ENCODE data around the gene FCGR3A.

Gene FCGR3A

DNA sequence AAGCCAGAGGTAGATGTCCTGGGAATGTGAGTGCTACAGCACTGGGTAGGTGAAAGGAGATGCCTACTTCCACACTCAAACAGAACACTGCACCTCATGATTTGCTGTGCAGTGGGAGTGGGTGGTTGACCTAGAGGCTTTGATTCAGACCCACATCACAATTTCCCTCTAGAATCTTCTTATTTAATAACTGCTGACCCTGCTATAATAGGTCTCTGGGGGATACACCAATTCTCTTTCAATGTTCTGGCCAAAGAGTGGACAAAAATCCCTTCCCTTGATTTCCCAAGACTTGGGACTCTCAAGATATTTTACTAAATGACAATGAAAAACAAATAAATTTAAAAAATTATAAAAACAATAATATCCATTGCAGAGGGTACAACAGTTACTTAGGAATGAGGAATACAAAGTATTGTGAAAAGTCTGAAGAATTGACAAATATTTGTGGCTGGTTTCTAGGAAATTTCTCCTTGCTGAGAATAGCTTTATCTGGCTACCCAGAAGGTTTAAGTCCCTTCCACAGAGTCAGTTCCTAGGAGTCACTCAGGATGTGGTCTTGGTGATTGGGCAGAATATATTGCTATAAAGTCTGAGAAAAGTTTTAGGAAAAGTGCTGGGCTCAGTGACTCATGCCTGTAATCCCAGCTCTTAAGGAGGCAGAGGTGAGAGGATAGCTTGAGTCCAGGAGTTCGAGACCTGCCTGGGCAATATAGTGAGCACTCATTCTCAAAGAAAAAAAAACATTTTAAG is 46.8 kb downstream of the FCGR3A start:
- Mint-ChIP-seq H3K27ac (no peak overlapping the region), H3K4me3 (no peak overlapping the region), H3K9me3 (no peaks in the 10 kb centered on the region), H3K4me1 (ENCODE audit: low read depth) (peaks cover 10% of the 10 kb centered on the region), H3K36me3 (ENCODE audit: low read depth) (no peaks in the 10 kb centered on the region), H3K27me3 (ENCODE audit: low read depth) (peaks cover 59% of the 10 kb centered on the region)

- no peak overlapping the region for H3K27ac Mint-ChIP-seq
- no peak overlapping the region for H3K4me3 Mint-ChIP-seq
- H3K27me3 Mint-ChIP-seq (ENCODE audit: low read depth) = peaks cover 62% of the 10 kb centered on the region
- peaks cover 10% of the 10 kb centered on the region for H3K4me1 Mint-ChIP-seq (ENCODE audit: low read depth)
- no peaks in the 10 kb centered on the region for H3K9me3 Mint-ChIP-seq
- no peaks in the 10 kb centered on the region for H3K36me3 Mint-ChIP-seq (ENCODE audit: low read depth)
These were observed 47.4 kb downstream of the FCGR3A start for GRCh38 chr1:161502181-161502580.

GRCh38 chr1:161501234-161501633 is 48.4 kb downstream of the FCGR3A start:
- Mint-ChIP-seq H3K36me3 (ENCODE audit: low read depth) (no peaks in the 10 kb centered on the region), H3K9me3 (no peaks in the 10 kb centered on the region), H3K27me3 (ENCODE audit: low read depth) (peaks cover 57% of the 10 kb centered on the region), H3K27ac (no peak overlapping the region), H3K4me3 (no peak overlapping the region), H3K4me1 (ENCODE audit: low read depth) (peaks cover 7% of the 10 kb centered on the region)

GRCh38 chr1:161499099-161500039 is 50.2 kb downstream of the FCGR3A start:
- H3K36me3 Mint-ChIP-seq (ENCODE audit: low read depth) = no peaks in the 10 kb centered on the region
- no peaks in the 10 kb centered on the region for H3K9me3 Mint-ChIP-seq
- H3K4me3 Mint-ChIP-seq = no peak overlapping the region
- no peak overlapping the region for H3K27ac Mint-ChIP-seq
- peaks cover 59% of the 10 kb centered on the region for H3K27me3 Mint-ChIP-seq (ENCODE audit: low read depth)
- peaks cover 7% of the 10 kb centered on the region for H3K4me1 Mint-ChIP-seq (ENCODE audit: low read depth)

- no peaks in the 10 kb centered on the region for H3K9me3 Mint-ChIP-seq
- H3K27ac Mint-ChIP-seq = no peak overlapping the region
- peaks cover 7% of the 10 kb centered on the region for H3K4me1 Mint-ChIP-seq (ENCODE audit: low read depth)
- H3K36me3 Mint-ChIP-seq (ENCODE audit: low read depth) = no peaks in the 10 kb centered on the region
- peaks cover 65% of the 10 kb centered on the region for H3K27me3 Mint-ChIP-seq (ENCODE audit: low read depth)
- H3K4me3 Mint-ChIP-seq = no peak overlapping the region
These were observed 51.0 kb downstream of the FCGR3A start for GRCh38 chr1:161498646-161499045.

GRCh38 chr1:161497961-161498360 is 51.7 kb downstream of the FCGR3A start:
- no peaks in the 10 kb centered on the region for H3K9me3 Mint-ChIP-seq
- H3K36me3 Mint-ChIP-seq (ENCODE audit: low read depth) = no peaks in the 10 kb centered on the region
- H3K4me3 Mint-ChIP-seq = no peak overlapping the region
- H3K27ac Mint-ChIP-seq = no peak overlapping the region
- peaks cover 64% of the 10 kb centered on the region for H3K27me3 Mint-ChIP-seq (ENCODE audit: low read depth)
- H3K4me1 Mint-ChIP-seq (ENCODE audit: low read depth) = peaks cover 7% of the 10 kb centered on the region

- Mint-ChIP-seq H3K4me1 (ENCODE audit: low read depth) (peaks cover 24% of the 10 kb centered on the region), H3K27me3 (ENCODE audit: low read depth) (peaks cover 71% of the 10 kb centered on the region), H3K36me3 (ENCODE audit: low read depth) (no peaks in the 10 kb centered on the region), H3K9me3 (no peaks in the 10 kb centered on the region), H3K4me3 (no peak overlapping the region), H3K27ac (no peak overlapping the region)
These were observed 54.1 kb downstream of the FCGR3A start for GRCh38 chr1:161495490-161495889.

- Mint-ChIP-seq H3K27ac (no peak overlapping the region), H3K27me3 (ENCODE audit: low read depth) (peaks cover 75% of the 10 kb centered on the region), H3K4me3 (no peak overlapping the region)
These were observed 55.4 kb downstream of the FCGR3A start for GRCh38 chr1:161494091-161494735.

DNA sequence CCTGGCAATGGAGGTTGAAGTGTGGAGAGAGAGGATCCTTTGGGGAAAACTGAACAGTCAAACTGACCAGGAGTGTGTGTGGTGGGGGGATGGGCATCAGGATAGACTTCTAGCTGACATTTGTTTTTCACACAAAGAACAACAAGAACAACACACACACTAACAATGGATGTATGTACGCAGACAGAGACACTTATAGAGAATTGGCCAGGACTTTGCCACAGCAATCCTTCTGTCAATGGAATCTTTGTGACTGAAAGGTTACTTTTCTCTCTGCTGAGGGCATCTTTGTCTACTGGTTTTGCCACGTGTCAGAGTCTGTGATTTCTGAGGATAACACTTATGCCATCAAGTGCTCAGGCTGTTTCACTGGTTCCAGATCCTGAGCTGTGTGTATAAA is 56.8 kb downstream of the FCGR3A start:
- Mint-ChIP-seq H3K27me3 (ENCODE audit: low read depth) (peaks cover 74% of the 10 kb centered on the region), H3K27ac (no peak overlapping the region), H3K9me3 (no peaks in the 10 kb centered on the region), H3K4me3 (no peak overlapping the region), H3K4me1 (ENCODE audit: low read depth) (peaks cover 17% of the 10 kb centered on the region), H3K36me3 (ENCODE audit: low read depth) (no peaks in the 10 kb centered on the region)

More at GRCh38 chr1:161494091-161494735, 55.4 kb downstream of the FCGR3A start:
- no peaks in the 10 kb centered on the region for H3K9me3 Mint-ChIP-seq
- no peaks in the 10 kb centered on the region for H3K36me3 Mint-ChIP-seq (ENCODE audit: low read depth)
- H3K4me1 Mint-ChIP-seq (ENCODE audit: low read depth) = peaks cover 19% of the 10 kb centered on the region
